Loucy (cell line): ENCODE results near the gene TRAF4.

Experiments
- H2AFZ ChIP-seq: fragments of 200-600 bp; sonication (generic); 2 replicates; pipeline ENCODE4 v1.6.0; 2016; ENCODE audit warnings: antibody characterized with exemption, mild to moderate bottlenecking, low read length, moderate library complexity
- H3F3A ChIP-seq: fragments of 200-600 bp; 2 replicates; pipeline ENCODE4 v1.6.0; 2016; ENCODE audit warnings: antibody characterized with exemption, low read depth, mild to moderate bottlenecking
- H3K27me3 ChIP-seq: fragments of 200-600 bp; sonication (generic); 2 replicates; pipeline ENCODE4 v1.6.1; 2014; ENCODE audit warnings: low read length, mild to moderate bottlenecking; ENCODE audit not compliant: insufficient read depth, poor library complexity, severe bottlenecking
- H3K36me3 ChIP-seq: fragments of 200-600 bp; sonication (generic); 2 replicates; pipeline ENCODE4 v1.6.1; 2016; ENCODE audit warnings: low read length; ENCODE audit not compliant: insufficient read depth
- H3K4me1 ChIP-seq: fragments of 200-600 bp; sonication (generic); 2 replicates; pipeline ENCODE4 v1.5.1; 2014; ENCODE audit warnings: low read length, mild to moderate bottlenecking; ENCODE audit not compliant: insufficient read depth, poor library complexity, severe bottlenecking
- H3K4me2 ChIP-seq: fragments of 200-600 bp; sonication (generic); 2 replicates; pipeline ENCODE4 v1.6.0; 2014; ENCODE audit warnings: antibody characterized with exemption, low read length, low read depth, mild to moderate bottlenecking; ENCODE audit not compliant: poor library complexity, severe bottlenecking
- H3K4me3 ChIP-seq: fragments of 200-600 bp; sonication (generic); 2 replicates; pipeline ENCODE4 v1.5.1; 2014; ENCODE audit warnings: low read length, mild to moderate bottlenecking, mixed read lengths; ENCODE audit not compliant: poor library complexity, severe bottlenecking
- H3K79me2 ChIP-seq: fragments of 200-600 bp; sonication (generic); 2 replicates; pipeline ENCODE4 v1.6.1; 2014; ENCODE audit warnings: low read length; ENCODE audit not compliant: insufficient read depth
- H3K9ac ChIP-seq: fragments of 200-600 bp; sonication (generic); 2 replicates; pipeline ENCODE4 v1.6.0; 2014; ENCODE audit warnings: mild to moderate bottlenecking, low read depth, low read length, moderate library complexity; ENCODE audit not compliant: poor library complexity, severe bottlenecking
- H3K9me2 ChIP-seq: fragments of 200-600 bp; sonication (generic); replicated peaks from 2 replicates; pipeline ENCODE4 v1.6.1; 2016; ENCODE audit warnings: low read depth, low read length, mixed read lengths
- H3K9me3 ChIP-seq: fragments of 200-600 bp; sonication (generic); 2 replicates; pipeline ENCODE4 v1.6.1; 2014; ENCODE audit warnings: mild to moderate bottlenecking, antibody characterized with exemption, low read length, low read depth; ENCODE audit not compliant: insufficient read depth
- H4K20me1 ChIP-seq: fragments of 200-600 bp; sonication (generic); 2 replicates; pipeline ENCODE4 v1.6.0; 2014; ENCODE audit warnings: antibody characterized with exemption, low read length, mild to moderate bottlenecking; ENCODE audit not compliant: insufficient read depth, poor library complexity, severe bottlenecking
- EZH2phosphoT487 ChIP-seq: fragments of 200-600 bp; IDR thresholded peaks from 2 replicates; pipeline ENCODE4 v1.6.1; 2018; ENCODE audit warnings: antibody characterized with exemption, mild to moderate bottlenecking, moderate library complexity, borderline replicate concordance
- TF ChIP-seq, protein P1 (sequence below): fragments of 200-600 bp; sonication (generic); conservative IDR thresholded peaks from 2 replicates; pipeline ENCODE4 v1.5.1; 2014; ENCODE audit warnings: mild to moderate bottlenecking, antibody characterized with exemption, low read length

Gene TRAF4

DNA sequence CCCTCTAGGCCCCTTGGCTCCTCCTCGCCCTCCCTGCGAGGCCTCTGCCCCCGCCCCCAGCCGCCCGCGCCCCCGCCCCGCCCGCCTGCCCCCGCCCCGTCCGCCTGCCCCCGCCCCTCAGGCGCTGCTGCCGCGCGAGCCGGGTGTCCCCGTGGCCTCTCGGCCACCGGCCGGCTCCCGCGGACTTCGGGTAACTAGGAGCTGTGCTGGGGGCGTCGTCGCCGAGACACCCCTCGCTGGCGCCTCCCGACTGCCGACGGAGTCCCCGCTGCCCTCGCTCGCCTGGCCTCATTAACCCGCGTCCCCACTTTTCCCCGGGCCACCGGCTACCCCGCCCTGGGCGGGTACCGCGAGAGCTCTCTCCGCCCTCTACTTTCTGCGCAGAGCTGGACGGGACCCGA, 17.6 kb upstream of the TRAF4 start, which contains the start of gene TLCD1:
Gene TLCD1, minus strand, starts transcription at position 8 of the 401 bp plus-strand sequence. CDS start 136 bp downstream, outside the sequence.
- peaks cover 24% of the 10 kb centered on the region for H3K79me2 ChIP-seq
- H2AFZ ChIP-seq: peak within 1 kb of the TSS; percentile 62
- H3K36me3 ChIP-seq: peaks cover 40% of the 10 kb centered on the region; the same call in 1 of the 2 replicates
- H3K4me2 ChIP-seq: peak within 1 kb of the TSS; percentile 100
- H4K20me1 ChIP-seq: peaks cover 35% of the 10 kb centered on the region
- H3K27me3 ChIP-seq: no peaks in the 10 kb centered on the region
- TF ChIP-seq EZH2phosphoT487: no peak
- TF ChIP-seq, protein P1, sequence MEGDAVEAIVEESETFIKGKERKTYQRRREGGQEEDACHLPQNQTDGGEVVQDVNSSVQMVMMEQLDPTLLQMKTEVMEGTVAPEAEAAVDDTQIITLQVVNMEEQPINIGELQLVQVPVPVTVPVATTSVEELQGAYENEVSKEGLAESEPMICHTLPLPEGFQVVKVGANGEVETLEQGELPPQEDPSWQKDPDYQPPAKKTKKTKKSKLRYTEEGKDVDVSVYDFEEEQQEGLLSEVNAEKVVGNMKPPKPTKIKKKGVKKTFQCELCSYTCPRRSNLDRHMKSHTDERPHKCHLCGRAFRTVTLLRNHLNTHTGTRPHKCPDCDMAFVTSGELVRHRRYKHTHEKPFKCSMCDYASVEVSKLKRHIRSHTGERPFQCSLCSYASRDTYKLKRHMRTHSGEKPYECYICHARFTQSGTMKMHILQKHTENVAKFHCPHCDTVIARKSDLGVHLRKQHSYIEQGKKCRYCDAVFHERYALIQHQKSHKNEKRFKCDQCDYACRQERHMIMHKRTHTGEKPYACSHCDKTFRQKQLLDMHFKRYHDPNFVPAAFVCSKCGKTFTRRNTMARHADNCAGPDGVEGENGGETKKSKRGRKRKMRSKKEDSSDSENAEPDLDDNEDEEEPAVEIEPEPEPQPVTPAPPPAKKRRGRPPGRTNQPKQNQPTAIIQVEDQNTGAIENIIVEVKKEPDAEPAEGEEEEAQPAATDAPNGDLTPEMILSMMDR: no peak
- H3K9me3 ChIP-seq: no peaks in the 10 kb centered on the region
- peaks cover 30% of the 10 kb centered on the region for H3K4me1 ChIP-seq
- H3K4me3 ChIP-seq: peak within 1 kb of the TSS; percentile 91
- H3K9ac ChIP-seq: peak within 1 kb of the TSS; percentile 75
- H3F3A ChIP-seq: peaks cover 25% of the 10 kb centered on the region
- no peaks in the 10 kb centered on the region for H3K9me2 ChIP-seq

DNA sequence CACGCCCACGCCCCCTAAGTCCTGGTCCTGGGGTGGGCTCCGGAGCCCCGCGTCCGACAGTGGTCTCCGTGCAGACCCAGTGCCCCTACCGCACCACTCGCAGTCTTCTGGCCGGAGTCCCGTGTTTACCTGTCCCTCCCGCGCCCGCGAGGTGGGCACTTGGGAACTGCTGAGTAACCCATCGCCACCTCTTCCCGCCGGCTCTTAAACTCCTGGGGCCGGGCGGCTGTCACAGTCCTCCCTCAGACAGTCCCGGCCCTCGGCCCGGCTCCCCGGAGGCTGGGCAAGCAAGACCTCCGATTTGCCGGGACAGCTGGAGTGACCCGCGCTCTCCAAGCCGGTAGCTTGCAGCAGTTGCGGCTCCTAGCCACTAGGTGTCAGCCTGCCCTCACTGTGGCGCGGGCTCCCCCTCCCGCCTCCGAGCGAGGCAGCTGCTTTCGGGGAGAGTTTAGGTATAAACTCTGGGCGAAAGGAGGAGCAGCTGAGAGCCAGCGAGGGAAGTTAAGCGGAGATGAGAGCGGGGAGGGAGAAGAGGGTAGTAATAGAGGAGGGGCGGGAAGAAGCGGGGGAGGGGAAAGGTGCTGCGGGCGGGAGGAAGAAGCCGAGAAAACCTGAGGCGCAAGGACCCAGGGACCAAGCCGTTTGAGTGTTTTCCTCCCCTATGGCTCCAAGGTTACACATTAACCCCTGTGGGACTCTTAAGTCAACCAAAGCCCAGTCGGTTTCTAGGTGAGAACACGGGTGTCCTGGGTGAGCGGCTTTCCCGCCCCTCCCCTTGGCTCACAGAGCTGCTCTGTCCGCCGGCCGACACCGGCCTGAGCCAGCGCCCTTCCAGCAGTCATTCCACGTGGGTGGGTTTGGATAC, 17.0 kb upstream of the TRAF4 start:
- Histone ChIP-seq H3K79me2 (peaks cover 18% of the 10 kb centered on the region), H3K27me3 (no peaks in the 10 kb centered on the region), H3F3A (peaks cover 25% of the 10 kb centered on the region), H3K4me2 (peak overlapping the region; percentile 100), H4K20me1 (peaks cover 29% of the 10 kb centered on the region), H2AFZ (peak overlapping the region; percentile 62), H3K9me2 (no peaks in the 10 kb centered on the region), H3K4me3 (peak overlapping the region; percentile 91), H3K9me3 (no peaks in the 10 kb centered on the region), H3K4me1 (peaks cover 24% of the 10 kb centered on the region), H3K9ac (peak overlapping the region; percentile 75), H3K36me3 (peaks cover 34% of the 10 kb centered on the region; the same call in 1 of the 2 replicates)
- TF ChIP-seq, protein P1: peak; percentile 98
- no peak for TF ChIP-seq EZH2phosphoT487

DNA sequence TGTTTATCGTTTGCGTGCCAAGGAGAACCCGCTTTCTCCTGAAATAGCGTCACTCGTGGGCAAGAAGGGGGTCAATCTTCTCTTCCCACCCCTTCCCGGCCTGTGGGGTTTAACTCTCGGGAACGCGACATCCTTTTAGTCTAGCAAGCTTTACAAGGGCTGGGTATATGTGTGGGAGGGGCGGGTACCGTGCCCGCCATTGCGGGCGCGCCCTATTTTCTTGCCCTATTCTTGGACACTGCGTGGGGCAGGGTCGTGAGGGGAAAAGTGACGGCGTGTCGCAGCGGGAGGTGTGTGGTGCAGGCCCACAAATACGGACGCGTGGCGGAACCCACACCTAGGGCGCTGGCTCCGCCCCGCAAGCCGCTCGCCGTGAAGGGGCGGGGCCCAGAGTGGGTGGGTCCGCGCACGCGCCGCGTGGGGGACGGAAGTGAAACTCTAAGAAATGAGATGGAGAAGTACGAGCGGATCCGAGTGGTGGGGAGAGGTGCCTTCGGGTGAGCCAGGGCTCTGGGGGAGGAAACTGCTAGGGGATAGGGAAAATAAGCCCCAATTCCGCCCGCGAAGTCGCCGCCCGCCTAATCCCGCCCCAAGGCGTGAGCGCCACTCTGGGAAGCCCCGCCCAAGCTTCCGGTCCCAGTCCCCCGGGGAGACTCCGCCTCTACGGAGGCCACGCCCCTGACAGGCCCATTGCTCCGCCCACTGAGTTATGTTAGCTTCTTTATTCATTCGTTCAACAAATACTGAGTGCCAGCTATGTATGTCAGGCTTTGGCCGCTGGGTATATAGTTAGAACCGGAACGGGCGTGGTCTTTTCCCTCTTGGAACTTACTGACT, 15.2 kb upstream of the TRAF4 start, which contains the start of gene NEK8:
Gene NEK8, plus strand, starts transcription at position 425 of the 837 bp plus-strand sequence. Its CDS starts 26 bp downstream, at position 451.
- no peaks in the 10 kb centered on the region for H3K9me2 ChIP-seq
- H3K9me3 ChIP-seq: no peaks in the 10 kb centered on the region
- peaks cover 11% of the 10 kb centered on the region for H3K4me1 ChIP-seq
- H3K79me2 ChIP-seq: peaks cover under 1% of the 10 kb centered on the region; the same call in 1 of the 2 replicates
- peak within 1 kb of the TSS; percentile 100 for H3K4me2 ChIP-seq
- peaks cover 12% of the 10 kb centered on the region for H4K20me1 ChIP-seq
- peaks cover 18% of the 10 kb centered on the region; the same call in 1 of the 2 replicates for H3K36me3 ChIP-seq
- peak within 1 kb of the TSS; percentile 94 for H2AFZ ChIP-seq
- H3F3A ChIP-seq: peaks cover 18% of the 10 kb centered on the region
- TF ChIP-seq, protein P1: no peak
- no peak for TF ChIP-seq EZH2phosphoT487
- peak within 1 kb of the TSS; percentile 75 for H3K9ac ChIP-seq
- peak within 1 kb of the TSS; percentile 91 for H3K4me3 ChIP-seq
- no peaks in the 10 kb centered on the region for H3K27me3 ChIP-seq
